Stimulated activated CD4-positive, alpha-beta T cell treated with anti-CD3 and anti-CD28 coated beads, Interleukin-15, amount 100 ng/mL, for 48 hours (primary cell): ENCODE measurements around the gene RHOH.

Source experiments
- DNase-seq, 2 donors: peaks; one replicate each; pipeline ENCODE4 v3.0.0-alpha.2; 2020; ENCODE audit warnings: low read depth in 2 of 2

The RHOH gene

DNA sequence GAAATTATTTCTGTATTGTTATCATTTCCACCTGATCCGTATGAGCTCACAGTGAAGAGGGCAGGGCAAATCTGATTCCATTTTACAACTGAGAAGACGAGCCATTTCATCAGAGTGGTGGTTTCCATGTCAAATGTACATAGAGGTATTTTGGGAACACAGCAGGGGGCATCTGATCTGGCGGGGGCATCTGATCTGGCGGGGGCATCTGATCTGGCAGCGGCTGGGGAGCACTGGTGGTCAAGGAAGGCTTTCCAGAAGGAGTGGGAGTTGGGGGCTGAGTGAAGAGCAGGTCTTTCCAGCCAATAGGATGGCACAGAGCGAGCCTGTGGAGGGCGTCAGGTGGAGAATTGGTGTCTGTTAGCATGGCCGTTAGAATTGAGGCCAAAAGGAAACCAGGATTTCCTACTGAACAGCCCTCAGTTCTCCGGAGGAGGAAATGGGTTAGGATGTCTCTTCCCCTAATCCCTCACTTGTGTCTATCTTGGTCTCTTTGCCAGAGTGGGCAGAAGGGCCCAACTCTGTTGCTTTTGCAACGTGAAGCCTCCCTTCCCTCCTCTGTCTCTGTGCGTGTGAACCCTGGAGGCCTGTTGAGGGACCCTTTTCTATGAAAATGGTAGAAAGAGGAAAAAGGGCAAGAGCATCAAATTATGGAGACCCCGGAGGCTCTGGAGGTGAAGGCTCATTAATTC is 41.3 kb downstream of the RHOH start:
- no peak for DNase-seq

DNA sequence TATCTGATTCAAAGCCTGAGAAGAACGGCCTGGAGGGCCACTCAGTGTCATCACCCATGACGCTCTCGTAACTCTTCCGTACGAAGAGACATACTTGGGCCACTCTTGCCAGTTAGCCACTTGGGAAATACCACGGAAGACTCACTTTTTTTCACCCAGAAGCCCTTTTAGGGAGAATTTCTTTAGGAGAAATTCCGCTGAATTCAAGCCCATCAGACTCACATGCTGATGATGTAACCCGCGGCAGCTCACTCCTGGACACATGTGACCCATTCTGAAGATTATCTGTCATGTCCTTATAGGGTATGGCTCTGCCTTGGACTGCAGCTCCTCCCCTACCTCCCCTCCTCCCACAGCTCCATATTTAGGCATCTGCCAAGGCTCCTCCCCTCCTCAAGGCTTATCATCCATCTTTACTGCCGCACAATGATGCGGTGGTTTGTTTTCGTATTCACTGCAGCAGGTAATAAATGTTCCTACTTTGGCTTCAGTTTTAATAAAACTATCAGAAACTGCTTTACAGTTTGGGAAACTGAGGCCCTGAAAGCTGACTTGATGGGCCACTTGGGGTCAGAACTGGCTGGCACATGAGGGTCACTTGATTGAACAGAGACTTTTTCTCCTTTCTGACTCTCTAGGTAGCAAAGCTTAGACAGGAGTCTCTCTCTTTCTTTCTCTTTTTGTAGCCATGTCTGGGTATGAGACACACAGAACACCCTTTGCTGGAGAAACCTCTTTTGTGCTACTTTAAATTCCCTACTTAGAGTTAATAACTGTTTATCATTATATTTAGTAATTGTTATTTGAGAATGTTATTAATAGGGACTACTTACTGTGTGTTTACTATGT is 42.1 kb downstream of the RHOH start:
- DNase-seq, result peak; percentile 73 to 78

DNA sequence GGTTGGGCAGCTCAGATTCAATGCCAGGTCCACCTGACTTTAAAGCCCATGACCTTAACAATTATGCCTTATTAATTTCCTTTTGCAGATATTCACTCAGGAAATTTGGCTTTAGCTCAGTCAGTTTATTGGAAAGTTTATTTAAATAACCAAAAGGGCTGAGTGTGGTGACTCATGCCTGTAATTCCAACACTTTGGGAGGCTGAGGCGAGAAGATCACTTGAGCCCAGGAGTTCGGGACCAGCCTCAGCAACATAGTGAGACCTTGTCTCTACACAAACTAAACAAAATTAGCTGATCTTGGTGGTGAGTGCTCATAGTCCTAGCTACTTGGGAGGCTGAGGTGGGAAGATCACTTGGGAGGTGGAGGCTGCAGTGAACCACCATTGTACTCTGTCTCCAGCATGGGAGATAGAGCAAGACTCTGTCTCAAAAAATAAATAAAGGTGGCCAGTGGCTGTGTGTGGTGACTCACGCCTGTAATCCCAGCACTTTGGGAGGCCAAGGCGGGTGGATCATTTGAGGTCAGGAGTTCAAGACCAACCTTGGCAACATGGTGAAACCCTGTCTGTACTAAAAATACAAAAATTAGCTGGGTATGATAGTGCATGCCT is 43.3 kb downstream of the RHOH start:
- no peak for DNase-seq

DNA sequence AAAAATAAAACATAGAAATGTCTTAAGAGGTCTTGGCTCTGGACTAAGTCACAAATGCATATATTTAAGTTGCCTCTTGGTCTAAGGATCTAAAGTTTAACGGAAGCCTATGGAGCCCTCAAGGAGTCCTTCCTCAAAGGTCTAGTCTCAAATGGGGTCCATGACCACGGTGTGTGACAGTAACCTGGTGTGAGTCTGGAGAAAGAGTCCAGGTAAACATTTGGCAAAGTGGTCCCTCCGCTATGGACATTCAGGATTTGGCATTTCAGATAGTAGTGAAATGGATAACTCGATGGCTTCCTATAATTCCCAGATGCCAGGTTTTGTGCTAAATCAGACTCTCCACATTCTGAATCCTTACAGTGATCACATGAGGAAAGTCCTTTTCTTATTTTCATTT is 44.2 kb downstream of the RHOH start:
- DNase-seq, result no peak

DNA sequence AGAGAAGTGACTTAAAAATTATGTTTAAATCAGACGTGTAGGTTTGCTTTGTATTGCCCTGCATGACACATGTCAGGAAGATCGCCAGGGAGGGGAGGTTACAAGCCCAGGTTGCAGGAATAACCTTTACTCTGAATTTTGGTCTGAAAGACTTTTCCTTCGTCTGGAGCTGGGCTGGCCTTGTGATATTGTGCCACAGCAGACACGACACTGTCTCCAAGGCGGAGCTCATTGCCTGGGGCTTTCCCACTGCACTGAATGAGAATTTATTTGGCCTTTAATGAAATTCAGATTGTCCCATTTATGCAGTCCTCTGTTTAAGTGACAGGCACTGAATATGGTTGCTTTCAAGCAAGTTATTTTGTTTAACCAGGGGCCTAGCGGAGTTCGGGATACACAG is 45.1 kb downstream of the RHOH start:
- no peak for DNase-seq

DNA sequence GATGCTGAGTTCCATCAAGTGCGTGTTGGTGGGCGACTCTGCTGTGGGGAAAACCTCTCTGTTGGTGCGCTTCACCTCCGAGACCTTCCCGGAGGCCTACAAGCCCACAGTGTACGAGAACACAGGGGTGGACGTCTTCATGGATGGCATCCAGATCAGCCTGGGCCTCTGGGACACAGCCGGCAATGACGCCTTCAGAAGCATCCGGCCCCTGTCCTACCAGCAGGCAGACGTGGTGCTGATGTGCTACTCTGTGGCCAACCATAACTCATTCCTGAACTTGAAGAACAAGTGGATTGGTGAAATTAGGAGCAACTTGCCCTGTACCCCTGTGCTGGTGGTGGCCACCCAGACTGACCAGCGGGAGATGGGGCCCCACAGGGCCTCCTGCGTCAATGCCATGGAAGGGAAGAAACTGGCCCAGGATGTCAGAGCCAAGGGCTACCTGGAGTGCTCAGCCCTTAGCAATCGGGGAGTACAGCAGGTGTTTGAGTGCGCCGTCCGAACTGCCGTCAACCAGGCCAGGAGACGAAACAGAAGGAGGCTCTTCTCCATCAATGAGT is 46.6 kb downstream of the RHOH start:
- no peak for DNase-seq

DNA sequence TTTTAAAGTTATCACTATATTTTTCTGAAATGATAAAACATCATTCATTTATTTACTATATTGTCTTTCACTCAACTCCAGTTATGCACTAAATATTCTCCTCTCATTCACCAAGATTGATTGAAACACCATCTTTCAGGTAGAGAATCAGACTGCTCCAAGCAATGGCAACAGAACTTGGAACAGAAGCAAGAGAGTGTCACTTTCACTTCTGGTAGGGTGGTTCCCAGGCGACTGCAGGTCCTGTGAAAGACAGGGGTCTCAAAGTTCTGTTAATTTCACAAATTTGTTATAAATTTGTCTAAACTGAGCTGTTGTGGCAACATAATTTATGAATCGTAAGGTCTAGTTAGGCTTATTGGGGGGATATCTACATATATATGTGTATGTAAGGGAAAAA is 47.8 kb downstream of the RHOH start:
- DNase-seq, result no peak

DNA sequence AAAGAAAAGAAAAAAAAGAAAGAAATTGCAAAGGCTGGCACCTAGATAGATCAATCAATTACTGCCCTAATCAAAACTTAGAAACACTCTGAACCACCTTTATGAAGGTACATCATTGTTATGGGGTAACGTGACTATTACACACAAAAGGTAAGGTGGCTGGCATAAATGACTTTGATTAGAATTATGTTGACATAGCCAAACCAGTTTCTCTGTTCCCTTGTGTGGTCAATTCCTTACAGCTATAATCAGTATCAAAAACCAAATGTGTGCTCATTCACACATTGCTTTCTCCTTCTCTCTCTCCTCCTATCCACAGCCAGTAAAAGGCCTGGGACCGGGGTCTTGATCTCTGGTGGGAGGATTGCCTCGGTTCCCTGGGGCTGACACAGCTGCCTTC is 48.7 kb downstream of the RHOH start:
- DNase-seq, result no peak

DNA sequence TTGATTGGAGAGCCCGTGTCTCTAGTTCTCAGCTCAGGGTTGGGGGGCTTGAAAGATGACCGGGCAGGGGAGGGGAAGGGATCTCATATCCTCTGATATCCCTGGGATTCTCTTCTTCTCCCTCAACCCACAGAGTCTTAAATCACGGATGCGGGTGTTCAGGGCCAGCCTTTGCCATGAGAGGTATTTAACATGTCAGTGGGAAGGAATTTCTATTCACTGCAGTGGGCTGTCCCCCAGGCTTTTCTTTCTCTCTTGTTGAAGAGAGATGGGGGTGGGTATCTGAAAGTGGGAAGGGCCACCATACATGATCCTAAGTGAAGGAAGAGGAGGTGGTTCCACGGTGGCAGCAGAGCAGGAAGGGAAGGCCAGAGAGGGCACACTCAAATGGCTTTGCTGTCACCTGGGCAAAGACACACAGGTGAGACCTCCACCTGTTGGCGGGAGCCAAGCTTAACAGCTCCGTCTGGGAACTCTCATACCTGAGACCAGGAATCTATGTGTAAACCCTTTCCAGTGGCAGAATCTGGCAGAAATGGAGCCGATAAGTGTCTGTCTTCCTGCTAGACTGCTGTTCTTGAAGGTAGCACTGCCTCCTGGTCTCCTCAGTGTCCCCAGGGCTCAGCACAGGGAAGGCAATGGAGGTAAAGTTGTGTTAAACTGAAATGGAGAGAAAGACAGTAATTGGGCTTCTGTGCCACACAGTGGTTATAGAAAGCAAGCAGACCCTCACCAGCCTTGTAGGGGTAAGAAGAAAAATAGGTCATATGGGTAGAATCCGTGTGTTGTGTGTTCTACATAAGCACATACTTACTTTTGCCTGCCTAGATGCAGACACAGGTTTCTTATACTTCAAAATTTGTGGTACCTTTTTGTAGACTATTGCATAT is 49.4 kb downstream of the RHOH start:
- no peak for DNase-seq

DNA sequence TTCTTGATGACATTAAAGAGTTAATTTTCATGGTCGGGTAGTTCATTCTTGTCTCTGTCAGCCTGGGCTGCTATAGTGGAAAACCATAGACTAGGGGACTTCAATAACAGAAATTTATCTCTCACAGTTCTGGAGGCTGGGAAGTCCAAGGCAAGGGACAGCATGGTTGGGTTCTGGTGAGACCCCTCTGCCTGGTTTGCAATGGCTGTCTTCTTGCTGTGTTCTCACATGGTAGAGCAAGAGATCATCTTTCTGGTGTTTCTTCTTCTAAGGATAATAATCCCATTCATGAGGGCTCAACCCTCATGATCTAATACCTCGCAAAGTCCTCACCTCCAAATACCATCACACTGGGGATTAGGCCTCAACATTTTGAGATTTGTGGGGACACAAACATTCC is 50.1 kb downstream of the RHOH start:
- no peak for DNase-seq

DNA sequence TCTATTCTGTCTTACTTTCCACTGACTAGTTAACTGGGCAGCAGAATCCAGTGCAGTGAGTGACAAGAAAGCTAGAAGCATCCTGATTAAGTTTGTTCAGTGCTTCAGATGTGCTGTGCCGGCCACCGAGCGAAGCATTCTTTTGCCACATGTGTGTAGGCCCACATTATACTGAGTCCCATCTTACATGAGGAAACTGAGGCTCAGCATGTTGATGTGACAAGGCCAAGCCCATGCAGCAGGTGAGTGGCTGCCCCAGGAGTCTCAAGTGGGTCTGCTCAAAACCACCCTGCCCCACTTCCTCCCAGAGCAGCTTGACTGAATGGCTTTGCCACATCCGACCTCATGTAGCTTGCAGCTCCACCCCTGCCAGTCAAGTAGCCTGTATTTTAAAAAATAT is 50.5 kb downstream of the RHOH start:
- DNase-seq, result no peak

DNA sequence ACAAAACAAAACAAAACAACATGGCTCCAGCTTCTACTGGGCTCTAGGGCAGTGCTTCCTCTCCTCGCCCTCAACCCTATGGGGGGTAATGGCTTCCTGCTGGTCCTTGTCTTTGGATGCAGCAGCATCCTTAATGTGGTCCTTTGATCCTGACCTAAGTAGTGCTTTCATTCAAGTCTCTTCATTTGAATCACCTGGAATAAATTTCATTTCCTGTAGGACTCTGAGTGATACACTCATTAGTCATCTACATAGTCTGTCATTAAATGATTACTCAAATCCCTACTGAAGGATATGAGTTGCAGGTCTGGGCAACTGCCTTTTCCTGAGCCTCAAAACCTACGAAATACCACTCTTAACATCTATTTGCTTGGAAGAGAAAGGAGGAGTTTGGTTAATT is 54.5 kb downstream of the RHOH start:
- DNase-seq, result no peak

DNA sequence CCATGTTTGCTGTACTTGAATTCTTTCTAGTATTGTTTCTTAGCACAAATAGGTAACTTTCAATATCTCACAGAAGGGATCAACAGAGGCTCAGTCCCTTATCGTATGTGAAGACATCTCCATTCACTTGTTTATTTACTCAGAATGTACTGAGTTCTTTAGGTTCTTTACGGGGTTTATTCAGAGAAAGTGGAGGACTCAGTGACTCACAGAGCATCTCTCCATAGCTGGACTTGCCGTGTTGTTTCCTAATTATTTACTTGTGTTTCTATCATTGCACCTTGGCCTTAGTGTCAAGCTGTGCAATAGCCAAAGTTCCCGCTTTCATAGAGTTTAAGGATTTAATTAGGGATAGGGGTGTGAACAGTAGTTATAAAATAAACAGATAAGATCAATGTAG is 57.1 kb downstream of the RHOH start:
- no peak for DNase-seq

DNA sequence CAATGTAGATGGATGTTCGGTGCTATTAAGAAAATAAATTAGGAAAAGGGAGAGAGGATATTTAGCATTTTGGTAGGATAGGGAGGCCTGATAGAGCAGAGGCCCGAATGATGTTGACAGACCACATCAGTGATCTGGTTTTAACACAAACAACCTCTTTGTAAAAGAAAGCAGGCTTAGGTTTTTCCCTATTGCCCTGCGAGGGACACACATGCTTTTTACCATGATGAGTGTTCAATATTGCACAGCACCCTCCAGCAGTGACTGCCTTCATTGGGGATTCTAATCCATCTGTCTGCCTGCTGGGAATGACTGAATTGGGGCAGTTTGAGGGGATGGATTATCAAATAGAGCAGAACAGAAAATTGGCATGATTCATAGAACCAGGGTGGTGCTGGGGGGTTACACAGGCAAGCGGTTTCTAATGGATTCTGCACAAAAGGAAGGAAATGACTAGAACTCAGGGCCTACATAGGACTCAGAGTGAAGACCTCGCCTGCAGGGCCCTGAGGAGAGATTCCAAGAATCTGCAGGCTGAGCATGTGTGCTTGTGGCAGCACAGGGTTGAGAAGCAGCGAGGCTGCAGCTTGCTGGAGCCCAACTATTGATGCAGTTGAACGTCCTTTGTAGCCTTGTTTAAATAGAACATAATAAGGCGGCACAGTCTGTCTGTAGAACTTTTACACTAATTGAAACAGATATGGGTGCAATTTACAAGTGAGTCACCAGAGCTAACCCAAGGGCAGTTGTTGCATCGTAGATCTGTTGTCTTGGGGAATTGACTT is 58.0 kb downstream of the RHOH start:
- no peak for DNase-seq

DNA sequence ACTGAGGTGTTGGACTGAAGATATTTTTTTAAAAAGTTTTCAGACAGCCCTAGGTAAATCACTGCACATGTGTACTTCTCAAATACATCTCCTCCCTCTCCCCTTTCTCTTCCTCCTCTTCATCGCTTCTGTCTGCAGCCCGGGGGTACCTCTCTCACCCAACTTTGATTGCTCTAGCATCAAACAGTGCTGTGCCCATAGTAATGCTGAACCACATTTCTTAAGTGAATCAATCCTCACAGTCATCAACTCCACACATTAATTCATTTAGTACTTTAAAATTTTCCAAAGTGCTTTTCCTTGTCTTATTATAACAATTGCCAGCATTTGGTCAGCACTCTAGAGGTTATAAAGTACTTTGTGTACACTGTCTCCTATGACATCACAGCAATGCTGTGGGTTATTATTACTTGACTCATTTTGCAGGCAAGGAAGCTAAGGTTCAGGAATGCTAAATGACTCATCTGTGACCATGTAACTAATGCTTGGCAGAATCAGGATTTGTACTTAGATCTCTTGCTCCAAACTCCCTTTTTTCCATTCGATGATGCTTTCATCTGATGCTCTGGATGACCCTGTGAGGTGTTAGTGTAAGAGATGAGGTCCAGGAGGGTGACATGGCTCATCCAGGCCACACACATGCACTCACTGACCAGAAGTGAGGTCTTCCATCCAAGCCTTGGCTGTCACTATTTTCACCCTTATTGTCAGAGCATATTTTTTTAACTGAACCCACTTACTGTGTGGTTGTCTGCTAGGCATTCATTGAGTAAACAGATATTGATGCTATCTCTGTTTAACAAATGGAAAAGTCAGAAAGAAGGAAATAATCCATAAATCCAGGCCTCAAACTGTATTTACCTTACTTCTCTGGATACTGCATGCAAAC is 58.8 kb downstream of the RHOH start:
- DNase-seq, result no peak

DNA sequence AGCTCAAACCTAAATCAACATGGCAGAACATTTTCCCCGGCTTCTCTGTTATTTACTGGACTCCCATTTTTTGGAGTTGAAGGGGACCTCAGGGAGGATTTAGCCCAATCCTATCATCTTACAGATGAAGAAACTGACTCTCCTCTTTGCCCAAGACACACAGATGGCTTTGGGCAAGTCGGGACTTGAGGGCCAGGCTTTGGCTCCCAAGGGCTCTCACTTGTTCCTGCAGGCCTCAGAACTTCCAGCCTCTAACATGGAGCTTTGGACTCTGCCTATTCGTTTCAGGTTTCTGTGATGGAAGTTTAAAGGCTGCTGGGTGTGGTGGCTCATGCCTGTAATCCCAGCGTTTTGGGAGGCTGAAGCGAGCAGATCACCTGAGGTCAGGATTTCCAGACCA is 59.5 kb downstream of the RHOH start:
- DNase-seq, result no peak

DNA sequence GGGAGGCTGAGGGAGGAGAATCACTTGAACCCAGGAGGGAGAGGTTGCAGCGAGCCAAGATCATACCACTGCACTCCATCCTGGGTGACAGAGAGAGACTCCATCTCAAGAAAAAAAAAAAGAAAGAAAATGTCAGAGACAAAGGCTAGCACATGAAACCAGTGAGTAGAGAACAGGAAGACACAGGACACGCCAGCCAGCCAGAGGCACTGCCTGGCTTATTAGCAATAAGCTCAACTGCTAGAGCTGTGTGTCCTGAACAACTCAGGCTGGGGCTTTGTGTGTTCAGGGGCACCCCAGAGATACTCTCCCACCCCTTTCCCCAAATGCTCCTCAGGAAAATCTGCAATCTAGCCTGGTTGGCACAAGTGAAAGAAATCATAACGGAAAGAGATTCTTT is 60.0 kb downstream of the RHOH start:
- DNase-seq, result no peak

DNA sequence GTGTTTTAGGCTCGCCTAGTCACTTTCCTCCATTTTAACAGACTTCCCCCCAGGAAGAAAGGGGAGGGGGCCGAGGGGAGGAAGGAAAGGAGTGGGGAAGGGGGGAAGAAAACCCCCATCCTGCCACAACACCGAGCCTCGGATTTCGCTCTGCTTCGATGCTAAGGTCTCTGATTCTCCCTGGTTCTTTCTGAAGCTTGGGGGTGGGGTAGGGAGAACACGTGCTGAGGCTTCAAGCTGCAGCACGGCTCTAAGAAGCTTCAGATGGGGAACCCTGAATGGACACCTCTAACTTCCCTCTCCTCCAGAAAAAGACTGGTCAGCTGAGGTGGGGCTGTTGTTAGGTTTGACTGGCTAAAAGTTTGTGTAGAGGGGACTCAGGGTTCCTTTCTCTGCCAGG is 61.8 kb downstream of the RHOH start:
- DNase-seq, result no peak

DNA sequence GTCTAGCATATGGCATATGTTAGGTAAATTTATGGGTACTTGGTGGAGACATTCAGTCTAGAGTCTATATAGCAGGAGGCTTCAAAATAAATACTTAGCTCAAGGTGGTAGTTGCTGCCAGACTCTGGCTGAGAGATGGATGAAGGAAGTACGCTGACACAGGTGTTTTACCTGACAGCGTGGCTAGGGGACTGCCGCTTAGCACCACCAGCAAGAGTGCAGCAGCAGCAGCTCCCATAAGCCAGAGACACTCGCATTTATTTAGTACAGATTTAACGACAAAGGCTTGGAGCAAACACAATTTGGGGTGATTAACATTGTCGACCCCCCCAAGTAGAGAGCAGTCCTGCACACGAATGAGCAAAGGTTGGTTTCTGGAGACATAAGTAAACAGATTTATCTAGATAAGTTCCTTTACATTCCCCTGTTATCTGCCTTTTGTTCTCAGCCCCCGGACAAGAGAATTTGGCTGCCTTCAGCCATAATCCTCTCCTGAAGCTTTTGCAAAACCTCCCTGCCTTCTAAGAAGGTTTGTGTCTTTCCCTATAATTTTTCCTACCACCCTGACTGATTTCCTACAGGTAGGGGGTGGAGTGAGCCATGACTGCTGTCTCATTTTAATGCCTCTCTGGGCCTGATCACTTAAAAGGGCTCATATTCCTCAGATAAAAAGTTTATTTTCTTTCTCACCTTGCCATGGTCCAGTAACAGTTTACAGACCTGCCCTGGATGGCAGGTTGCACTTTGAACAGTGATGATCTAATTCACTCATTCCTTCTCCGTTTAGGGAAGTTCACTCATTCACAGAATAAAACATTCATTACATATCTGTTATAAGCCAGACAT is 64.6 kb downstream of the RHOH start:
- DNase-seq, result no peak
